ENCODE results near the gene FCRLA. TPM values are rescaled to one million over a fixed set of nuclear protein-coding genes. Genes with fewer than 3 reads are reported as not detected.
A peak's percentile ranks its signal among the peaks of the same experiment; 100 is the strongest.

The FCRLA gene
- polyA plus RNA-seq, 4 donors, result 0.11 to 0.34 (median 0.12) TPM; not detected in 1

DNA sequence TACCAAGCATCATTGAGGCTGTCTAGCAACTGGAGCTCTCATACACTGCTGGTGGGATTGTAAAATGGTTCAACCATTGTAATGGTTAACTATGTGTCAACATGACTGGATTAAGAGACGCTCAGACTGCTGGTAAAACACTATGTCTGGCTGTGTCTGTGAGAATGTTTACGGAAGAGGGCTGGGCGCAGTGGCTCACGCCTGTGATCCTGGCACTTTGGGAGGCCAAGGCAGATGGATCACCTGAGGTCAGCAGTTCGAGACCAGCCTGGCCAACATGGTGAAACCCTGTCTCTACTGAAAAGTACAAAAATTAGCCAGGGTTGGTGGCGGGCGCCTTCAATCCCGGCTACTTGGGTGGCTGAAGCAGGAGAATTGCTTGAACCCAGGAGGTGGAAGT, 4.8 kb upstream of the FCRLA start:
- peak in 3 of 4 donors; percentile 9 to 22 (median 10) for DNase-seq (ENCODE audit: low read depth in 4 of 4, low spot score in 3 of 4)

DNA sequence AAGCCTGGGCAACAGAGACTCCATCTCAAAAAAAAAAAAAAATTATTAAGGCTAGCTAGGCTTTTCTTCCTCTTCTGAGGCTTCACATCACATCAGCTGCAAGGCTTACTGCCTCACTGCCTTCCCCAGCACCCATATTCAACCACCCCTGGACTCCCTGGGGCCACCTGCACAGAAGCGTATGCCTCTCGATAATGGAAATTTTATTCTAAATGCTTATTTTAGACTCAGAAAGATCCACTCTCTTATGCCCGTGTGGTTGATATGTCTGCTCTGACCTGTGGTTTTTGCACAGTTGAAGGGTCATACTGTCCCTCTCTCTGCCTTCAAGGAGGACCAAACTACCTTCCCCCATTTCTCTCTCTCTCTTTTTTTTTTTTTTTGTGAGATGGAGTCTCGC, 1.5 kb upstream of the FCRLA start:
- DNase-seq (ENCODE audit: low read depth in 4 of 4, low spot score in 3 of 4), result no peak

DNA sequence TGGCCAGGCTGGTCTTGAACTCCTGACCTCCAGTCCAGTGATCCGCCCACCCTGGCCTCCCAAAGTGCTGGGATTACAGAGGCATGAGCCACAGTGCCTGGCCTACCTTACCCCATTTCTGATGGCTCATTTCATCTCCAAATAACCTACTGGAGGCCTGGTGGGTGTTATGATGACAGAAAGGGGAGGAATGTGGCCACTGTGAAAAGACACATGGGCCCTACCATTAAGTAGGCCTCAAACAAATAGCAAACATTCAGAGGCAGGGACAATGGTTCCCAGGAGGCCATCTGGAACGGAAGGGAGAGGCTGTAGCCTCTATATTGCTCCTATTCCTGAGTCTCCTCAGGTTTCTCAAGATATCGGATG, 932 bp upstream of the FCRLA start:
- no peak for DNase-seq (ENCODE audit: low read depth in 4 of 4, low spot score in 3 of 4)

DNA sequence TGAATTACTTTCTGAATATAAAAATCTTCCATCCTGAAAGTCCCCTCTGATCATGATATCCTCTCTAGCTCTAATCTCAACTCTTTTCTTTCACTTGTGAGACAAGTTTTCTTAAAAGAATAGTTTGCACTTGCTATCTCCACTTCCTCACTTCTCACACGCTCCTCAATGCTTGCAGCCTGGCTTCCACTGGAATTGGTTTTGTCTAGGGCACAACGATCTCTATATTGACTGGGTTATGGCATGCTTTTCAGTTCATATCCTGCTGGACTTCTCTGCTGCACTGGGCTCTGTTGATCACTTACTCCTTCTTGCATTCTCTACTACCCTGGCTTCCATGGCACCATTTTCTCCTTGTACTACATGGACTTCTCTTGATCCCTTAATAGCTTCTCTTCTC, 474 bp downstream of the FCRLA start:
- no peak for DNase-seq (ENCODE audit: low read depth in 4 of 4, low spot score in 3 of 4)

DNA sequence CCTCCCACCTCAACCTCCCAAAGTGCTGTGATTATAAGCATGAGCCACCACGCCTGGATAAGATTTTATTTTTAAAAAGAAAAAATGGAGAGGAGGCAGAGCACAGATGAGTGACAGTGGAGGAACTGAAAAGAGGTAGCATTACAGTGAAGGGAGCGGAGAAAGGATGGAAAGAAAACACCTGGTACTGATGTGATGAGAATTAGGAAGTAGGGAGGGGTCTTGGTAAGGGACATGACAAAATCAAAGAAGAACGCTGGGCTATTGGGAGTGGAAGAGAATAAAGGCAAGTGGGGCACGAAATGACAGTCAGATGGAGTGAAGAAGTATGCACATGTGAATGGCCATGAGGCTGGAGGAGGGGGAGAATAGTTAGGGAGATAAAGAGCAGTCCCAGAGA, 2.3 kb downstream of the FCRLA start:
- no peak for DNase-seq (ENCODE audit: low read depth in 4 of 4, low spot score in 3 of 4)

DNA sequence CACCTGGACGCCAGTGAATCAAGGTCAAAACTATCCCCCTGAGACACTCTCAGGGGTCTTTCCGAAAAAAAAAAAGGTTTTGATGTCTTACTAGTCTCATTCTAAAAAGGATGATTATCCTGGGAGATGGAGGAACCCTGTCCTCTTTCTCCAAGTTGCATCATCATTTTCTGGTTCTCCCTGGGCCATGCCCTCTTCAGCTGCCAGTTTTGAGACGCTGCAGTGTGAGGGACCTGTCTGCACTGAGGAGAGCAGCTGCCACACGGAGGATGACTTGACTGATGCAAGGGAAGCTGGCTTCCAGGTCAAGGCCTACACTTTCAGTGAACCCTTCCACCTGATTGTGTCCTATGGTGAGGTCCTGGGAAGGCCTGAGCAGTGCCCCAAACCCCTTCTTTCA, 3.5 kb downstream of the FCRLA start:
- no peak for DNase-seq (ENCODE audit: low read depth in 4 of 4, low spot score in 3 of 4)

DNA sequence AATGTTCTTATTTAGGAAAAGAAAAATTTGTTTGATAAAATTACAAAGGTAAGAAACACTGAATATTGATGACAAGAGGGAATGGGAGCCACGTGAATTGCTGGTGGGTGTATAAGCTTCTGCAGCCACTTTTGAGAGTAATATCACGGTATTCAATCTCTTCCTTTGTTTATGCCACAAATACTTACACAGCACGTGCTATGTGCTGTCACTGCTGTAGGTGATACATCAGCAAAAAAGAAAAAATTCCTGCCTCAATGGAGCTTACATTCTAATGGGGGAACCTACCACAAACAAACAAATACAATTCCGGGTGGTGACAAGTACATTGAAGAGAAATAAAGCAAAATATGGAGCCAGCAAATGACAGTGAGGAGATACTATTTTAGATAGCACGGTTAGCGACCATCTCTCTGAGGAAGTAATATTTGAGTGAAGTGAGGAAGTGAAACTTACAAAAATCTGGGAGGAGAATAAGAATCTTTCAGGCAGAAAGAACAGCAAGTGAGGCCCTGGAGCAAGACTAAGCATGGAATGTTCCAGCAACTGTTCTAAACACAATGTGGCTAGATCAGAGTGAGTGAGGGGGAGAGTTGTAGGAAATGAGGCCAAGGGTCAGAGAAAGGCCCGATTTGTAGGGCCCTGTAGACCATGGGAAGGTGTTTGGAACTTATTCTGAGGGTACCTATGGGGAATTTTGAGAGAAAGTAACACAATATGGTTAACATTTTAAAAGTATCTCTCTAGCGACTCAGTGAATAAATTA, 11.7 kb downstream of the FCRLA start:
- no peak for DNase-seq (ENCODE audit: low read depth in 4 of 4, low spot score in 3 of 4)

DNA sequence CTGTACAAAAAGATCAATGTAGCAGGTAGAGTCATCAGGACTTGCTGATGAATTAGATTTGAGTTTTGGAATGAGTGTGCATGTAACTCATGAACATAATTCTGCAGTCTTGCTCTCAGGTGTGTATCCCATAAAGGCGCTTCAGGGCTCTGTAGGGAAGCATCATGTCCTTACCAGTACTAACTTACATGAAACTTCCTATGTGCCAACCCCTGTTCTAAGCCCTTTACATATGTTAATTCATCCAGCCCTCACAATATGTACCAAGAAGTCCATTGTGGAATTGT, 12.2 kb downstream of the FCRLA start:
- DNase-seq (ENCODE audit: low read depth in 4 of 4, low spot score in 3 of 4), result no peak

DNA sequence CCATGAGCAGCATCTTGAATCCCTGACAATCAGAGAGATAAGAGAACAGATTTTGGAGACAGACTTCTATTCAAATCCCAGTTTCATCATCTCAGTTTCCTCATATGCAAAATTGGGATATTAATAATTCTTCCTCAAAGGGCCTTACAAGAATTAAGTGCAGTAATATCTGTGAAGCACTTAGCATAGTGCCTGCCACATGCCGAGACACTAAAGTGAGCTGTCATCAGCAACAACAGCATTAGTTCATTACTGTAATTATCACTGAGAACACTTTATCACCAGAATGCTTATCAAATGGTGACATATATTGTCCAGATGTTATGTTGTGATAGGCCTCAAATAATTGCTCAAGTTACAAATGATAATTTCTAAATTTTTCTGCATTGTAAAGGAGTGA, 13.4 kb downstream of the FCRLA start:
- no peak for DNase-seq (ENCODE audit: low read depth in 4 of 4, low spot score in 3 of 4)

DNA sequence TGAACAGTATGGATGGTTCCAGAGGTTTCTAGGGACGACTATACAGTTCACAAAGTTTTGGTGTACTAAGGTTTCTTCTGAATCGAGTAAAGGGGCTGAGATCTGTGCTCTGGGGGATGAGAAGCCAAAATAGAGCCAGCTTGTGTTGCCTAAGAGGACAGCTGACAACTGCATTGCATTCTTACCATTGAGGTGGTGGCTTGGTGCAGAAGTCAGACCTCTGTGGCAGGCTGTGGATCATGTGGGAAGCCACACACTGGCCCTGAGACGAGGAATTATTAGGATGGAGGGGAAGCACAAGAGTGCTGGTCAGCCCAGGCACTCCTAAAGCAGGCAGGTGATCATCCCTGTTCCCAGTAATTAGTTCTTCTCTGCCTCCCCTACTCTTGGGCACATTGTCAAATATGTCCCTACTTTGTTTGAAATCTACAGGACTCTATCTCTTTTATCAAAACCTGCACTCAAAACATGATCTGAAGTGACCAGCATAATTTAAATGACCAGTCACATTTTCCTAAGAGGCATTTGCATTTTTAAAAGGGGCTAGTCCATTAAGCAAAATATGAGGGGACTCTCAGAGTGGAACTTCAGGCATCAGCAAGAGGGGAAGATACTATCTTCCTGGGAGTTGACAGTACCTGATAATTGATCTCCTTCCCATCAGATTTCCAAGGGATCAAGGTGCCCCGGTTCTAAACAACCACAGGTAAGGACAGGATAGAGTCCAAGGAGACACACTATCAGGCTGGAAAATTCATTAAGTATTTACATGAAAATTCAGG, 14.1 kb downstream of the FCRLA start, which contains the start of gene FCRLB:
Gene FCRLB, plus strand, starts transcription at position 589 of the 782 bp plus-strand sequence. CDS start 1,129 bp downstream, outside the sequence.
- DNase-seq (ENCODE audit: low read depth in 4 of 4, low spot score in 3 of 4), result no peak

DNA sequence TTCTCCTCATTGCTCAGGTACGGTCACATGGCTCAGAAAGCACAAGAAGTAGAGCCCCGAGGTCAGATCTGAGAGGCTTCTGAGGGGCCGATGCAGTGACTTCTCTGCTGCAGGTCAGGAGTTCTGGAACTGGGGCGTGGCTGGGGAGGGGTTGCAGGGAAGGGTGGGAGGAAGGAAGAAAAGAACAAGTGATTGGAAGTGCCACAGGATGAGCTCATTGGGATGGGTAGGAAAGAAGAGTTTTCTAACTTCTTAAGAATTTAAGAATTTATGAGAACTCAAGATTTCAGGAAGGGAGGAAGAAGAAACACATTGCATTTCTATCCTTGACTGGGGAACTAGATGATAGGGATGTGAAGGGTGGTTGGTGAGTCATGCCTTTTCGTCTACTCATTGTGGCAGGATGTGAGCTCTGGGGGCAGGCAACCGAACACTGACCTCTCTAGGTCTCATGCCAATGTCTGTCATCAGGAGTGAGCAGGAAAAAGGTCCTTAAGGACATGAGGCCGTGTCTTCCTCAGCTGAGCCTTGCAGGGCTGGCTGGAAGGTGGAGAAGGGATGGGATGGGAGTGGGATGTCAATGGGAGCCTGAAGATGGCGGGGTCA, 14.8 kb downstream of the FCRLA start:
- no peak for DNase-seq (ENCODE audit: low read depth in 4 of 4, low spot score in 3 of 4)

DNA sequence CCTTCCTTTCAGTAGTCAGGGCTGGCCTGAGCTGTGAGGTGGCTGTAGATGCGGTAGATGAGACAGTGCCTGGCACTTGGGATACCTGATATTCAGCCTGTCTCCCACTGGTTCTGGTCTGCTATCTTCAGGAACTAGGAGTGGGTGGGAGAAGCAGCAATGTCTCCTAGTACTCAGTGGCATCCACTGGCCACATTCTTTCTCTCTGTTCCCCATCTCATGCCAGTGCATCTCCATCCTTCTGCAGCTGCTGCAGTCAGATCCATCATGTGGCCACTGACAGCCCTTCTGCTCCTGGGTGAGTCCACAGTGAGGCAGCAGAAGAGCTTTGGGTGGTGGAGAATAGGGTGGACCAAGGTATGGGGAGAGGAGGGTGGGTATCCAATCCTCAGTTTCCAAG, 15.4 kb downstream of the FCRLA start:
- no peak for DNase-seq (ENCODE audit: low read depth in 4 of 4, low spot score in 3 of 4)

DNA sequence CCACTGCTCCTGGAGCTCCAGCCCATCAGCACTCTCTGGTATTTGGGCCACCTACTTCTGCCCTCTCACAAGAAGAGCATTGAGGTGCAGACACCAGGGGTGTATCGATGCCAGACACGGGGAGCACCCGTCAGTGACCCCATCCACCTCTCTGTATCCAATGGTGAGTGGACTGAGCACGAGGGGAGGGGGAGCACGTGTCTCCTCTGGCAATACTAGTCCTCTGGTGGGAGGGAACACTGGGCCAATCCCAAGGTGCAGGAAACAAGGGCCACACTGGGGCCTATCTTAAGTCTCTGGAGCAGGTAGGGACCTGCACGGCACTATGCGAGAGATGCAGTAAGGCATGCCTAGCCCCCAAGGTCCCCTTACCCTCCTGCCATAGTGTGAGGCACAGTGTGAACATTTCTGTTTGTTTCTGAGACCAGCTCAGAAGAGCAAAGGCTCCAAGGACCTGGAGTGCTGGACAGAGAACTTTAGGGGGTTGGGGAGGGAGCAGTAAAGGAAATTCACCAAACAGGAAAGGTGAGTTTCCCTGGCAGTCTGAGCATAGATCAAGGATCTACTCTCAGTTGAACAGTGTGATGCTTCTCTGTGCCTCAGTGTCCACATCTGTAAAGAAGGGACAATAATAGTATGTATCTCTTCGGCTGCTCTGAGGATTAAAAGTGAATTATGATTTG, 16.6 kb downstream of the FCRLA start:
- DNase-seq (ENCODE audit: low read depth in 4 of 4, low spot score in 3 of 4), result no peak

DNA sequence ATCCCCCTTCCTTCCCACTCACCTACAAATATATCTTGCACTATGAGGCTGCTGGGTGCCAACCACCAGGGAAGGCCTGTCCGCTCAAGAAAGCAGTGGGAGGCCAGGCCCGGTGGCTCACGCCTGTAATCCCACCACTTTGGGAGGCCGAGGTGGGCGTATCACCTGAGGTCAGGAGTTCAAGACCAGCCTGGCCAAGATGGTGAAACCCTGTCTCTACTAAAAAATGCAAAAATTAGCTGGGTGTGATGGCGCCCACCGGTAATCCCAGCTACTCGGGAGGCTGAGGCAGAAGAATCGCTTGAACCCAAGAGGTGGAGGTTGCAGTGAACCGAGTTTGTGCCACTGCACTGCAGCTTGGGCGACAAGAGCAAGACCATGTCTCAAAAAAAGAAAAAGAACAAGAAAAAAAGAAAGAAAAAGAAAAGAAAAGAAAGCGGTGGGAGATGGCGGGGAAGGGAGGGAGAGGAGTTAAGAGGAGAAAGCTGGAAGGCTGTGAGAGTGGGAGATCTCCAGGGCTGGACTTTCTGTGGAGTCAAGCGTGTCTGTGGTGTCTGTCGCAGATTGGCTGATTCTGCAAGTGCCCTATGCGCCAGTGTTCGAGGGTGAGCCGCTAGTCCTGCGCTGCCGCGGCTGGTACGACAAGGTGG, 18.4 kb downstream of the FCRLA start:
- peak in 1 of 4 donors; percentile 22 for DNase-seq (ENCODE audit: low read depth in 4 of 4, low spot score in 3 of 4)

DNA sequence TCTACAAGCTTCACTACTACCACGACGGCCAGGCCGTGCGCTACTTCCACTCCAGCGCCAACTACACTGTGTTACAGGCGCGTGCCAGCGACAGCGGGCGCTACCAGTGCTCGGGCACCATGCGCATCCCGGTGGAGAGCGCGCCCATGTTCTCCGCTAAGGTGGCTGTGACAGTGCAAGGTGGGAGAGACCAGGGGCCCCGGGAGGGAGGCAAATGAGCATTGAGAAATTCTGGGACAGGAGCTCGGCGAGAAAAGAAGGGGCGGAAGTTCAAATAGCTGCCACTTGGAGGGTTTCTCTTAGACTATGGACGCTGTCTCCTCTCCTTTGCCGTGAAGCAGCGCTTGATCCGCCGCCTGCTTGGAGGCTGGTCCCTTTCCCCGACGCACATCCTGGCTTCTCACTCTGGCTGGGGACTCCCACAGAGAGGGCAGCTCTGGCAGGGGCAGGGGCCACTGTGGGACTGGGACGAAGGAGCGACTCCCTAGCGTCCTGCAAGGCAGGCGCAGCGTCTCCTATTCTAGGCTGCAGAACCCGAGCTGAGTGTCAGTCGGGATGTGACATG, 19.0 kb downstream of the FCRLA start:
- DNase-seq (ENCODE audit: low read depth in 4 of 4, low spot score in 3 of 4), result peak in 1 of 4 donors; percentile 65

DNA sequence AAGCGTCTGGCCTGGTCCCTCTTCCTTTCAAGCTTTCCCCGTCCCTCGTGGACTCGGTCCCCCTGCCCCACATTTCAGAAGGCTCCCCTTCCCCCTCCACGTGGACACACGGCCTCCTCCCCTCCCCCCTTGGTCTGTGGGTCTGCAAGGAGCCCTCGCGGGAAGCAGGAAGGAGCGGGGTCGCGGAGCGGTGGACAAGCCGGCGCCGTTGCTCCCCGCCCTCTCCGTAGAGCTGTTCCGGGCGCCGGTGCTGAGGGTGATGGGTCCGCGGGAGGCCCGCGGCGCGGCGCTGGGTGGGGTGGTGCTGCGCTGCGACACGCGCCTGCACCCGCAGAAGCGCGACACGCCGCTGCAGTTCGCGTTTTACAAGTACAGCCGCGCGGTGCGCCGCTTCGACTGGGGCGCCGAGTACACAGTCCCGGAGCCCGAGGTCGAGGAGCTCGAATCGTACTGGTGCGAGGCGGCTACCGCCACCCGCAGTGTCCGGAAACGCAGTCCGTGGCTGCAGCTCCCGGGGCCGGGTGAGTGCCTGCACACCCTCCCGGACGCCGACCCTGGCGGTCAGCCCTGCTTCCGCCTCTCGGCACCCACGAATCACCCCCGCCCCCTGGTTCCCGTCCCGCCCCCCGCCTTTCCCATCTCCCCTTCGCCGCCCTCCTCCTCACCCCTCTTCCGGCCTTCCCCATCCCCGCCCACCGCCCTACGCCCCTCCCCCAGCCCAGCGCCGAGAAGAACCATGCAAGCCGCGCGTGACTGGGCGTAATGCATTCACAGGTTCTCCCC, 19.6 kb downstream of the FCRLA start:
- peak; percentile 72 to 83 (median 78) for DNase-seq (ENCODE audit: low read depth in 4 of 4, low spot score in 3 of 4)

DNA sequence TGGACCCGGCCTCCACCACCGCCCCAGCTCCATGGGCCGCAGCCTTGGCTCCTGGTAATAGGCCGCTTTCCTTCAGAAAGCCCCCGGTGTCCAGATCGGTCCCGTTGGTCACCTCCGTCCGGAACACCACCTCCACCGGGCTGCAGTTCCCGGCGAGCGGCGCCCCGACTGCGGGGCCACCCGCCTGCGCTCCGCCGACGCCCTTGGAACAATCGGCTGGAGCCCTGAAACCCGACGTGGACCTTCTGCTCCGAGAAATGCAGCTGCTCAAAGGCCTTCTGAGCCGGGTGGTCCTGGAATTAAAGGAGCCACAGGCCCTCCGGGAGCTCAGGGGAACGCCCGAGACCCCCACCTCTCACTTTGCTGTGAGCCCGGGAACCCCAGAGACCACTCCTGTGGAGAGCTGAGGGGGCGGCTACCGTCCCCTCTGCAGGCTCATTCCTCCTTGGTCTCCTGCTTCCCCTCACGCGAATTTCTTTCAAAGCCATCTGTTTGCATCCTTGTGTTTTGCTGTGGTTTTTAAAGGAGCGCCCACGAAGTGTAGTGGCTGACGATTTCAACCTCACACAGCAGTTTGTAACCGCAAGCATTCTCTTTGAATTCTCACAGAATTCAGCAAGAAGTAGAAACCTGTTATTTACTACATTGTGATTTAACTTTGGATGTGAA, 20.4 kb downstream of the FCRLA start:
- DNase-seq (ENCODE audit: low read depth in 4 of 4, low spot score in 3 of 4), result no peak

DNA sequence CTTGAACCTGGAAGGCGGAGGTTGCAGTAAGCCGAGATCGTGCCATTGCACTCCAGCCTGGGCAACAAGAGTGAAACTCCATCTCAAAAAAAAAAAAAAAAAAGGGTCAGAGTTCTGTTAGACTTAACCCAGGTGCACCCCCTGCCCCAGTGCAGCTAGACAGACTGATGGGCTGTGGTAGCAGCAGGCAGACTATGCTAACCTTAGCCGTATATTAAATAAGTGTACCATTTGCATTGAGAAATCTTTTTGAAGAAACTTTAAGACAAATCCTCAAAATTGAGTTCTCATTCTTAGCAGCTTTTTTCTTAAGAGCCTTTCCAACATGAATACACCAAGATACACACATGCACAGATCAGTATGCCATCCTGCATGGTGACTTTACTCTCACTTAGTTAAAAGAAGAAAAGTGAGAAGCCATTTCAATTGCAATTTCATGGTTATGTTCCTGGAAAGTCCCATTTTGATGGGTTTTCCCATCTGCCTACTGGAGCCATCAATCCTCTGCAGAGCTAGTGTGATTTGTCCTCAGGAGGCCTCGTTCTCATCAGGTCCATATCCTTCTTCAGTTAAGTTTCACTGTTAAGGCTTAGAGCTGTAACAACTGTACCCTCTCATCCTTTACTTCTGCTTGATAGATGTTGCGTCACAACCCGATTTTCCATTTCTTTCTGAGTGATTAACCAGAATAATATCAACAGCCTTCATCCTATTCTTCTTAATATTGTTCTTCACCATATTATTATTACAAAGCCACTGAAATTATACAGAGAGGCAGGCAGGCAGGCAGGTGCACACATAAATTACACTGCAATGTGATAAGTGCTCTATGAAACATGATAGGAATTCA, 21.6 kb downstream of the FCRLA start:
- DNase-seq (ENCODE audit: low read depth in 4 of 4, low spot score in 3 of 4), result no peak

Measured in right renal pelvis (tissue), 4 donors.